ENCODE results near the gene GNG12.
A peak's percentile ranks its signal among the peaks of the same experiment; 100 is the strongest.
"Not testable (repeated sequence)": the region's sequence is repeated elsewhere in the genome, so short reads cannot be mapped to it uniquely, and the experiment has no call there.

The GNG12 gene

DNA sequence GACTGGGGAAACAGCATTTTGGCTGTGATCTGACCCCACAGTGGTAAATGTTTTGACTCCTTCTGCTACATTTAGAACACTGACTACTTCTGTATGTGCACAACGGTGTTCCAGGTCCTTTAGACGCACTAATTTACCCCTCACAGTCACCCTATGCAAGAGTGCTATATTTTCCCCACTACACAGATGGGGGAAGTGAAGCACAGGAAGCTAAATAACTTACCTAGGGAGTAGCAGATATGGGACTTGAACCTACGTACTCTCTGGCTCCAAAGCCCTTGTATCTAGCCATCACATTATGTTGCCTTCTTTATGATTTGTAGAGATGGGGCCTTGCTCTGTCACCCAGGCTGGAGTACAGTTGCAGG, 99.0 kb downstream of the GNG12 start:
- no peak overlapping the region for H3K9ac ChIP-seq (ENCODE audit: low read length)
- H3K27me3 ChIP-seq (ENCODE audit: low read length): no peaks in the 10 kb centered on the region
- H3K79me2 ChIP-seq (ENCODE audit: insufficient read depth, low read length): no peaks in the 10 kb centered on the region
- H3K27ac ChIP-seq (ENCODE audit: low read depth, low read length): no peak overlapping the region
- TF ChIP-seq, protein P1, sequence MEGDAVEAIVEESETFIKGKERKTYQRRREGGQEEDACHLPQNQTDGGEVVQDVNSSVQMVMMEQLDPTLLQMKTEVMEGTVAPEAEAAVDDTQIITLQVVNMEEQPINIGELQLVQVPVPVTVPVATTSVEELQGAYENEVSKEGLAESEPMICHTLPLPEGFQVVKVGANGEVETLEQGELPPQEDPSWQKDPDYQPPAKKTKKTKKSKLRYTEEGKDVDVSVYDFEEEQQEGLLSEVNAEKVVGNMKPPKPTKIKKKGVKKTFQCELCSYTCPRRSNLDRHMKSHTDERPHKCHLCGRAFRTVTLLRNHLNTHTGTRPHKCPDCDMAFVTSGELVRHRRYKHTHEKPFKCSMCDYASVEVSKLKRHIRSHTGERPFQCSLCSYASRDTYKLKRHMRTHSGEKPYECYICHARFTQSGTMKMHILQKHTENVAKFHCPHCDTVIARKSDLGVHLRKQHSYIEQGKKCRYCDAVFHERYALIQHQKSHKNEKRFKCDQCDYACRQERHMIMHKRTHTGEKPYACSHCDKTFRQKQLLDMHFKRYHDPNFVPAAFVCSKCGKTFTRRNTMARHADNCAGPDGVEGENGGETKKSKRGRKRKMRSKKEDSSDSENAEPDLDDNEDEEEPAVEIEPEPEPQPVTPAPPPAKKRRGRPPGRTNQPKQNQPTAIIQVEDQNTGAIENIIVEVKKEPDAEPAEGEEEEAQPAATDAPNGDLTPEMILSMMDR (IDR thresholded peaks at IDR 0.05; ENCODE audit: insufficient read depth, low read length, poor library complexity, severe bottlenecking): no peak
- TF ChIP-seq EZH2phosphoT487 (conservative IDR thresholded peaks at IDR 0.05; ENCODE audit: low read length): no peak
- peaks cover 7% of the 10 kb centered on the region for H3F3A ChIP-seq (ENCODE audit: insufficient read depth)
- H4K20me1 ChIP-seq (ENCODE audit: low read depth, low read length): no peaks in the 10 kb centered on the region
- H3K9me3 ChIP-seq (ENCODE audit: insufficient read depth, low read length): no peaks in the 10 kb centered on the region
- H3K4me2 ChIP-seq (ENCODE audit: low read depth, low read length, poor library complexity, severe bottlenecking): no peak overlapping the region
- no peaks in the 10 kb centered on the region for H3K36me3 ChIP-seq (ENCODE audit: low read length)
- H3K4me3 ChIP-seq (ENCODE audit: insufficient read depth, low read length, poor library complexity, severe bottlenecking): no peak overlapping the region
- H2AFZ ChIP-seq (ENCODE audit: low read depth, low read length, severe bottlenecking): peak overlapping the region; percentile 49
- H3K9me2 ChIP-seq (replicated peaks; ENCODE audit: insufficient read depth, low read length): no peaks in the 10 kb centered on the region

DNA sequence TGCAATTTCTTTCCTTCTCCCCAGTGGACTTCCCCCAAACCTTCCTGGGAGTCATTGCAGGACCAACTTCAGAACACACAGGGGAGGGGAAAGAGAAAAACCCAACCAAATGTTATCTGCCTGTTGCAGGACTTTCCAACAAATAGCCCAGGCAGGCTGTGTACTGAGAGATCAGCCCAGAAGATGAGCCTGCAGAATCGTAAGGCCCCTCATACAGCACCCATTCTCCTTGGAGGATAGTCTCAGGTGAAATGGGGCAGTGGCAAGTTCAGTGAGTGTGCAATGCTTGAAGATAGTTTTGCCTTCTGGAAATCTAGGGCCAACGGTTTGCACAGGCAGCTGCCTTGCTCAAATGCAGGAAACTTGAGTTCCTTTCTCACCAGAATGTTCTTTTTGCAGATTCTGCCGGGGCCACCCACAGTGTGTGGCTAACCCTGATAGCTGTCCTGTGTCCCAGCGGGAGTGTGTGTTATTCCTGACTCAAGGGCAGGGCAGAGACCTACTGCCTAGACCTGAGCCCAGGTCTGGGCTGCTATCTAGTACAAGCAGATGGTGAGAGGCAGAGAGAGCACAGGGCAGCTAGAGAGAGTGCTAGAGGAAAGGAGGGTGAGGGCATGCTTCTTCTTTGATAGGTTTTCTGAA, 99.5 kb downstream of the GNG12 start:
- Histone ChIP-seq H4K20me1 (ENCODE audit: low read depth, low read length) (no peaks in the 10 kb centered on the region), H3K9ac (ENCODE audit: low read length) (no peak overlapping the region), H3K9me2 (replicated peaks; ENCODE audit: insufficient read depth, low read length) (no peaks in the 10 kb centered on the region), H3K79me2 (ENCODE audit: insufficient read depth, low read length) (no peaks in the 10 kb centered on the region), H3K27me3 (ENCODE audit: low read length) (no peaks in the 10 kb centered on the region), H3K4me2 (ENCODE audit: low read depth, low read length, poor library complexity, severe bottlenecking) (no peak overlapping the region), H3K9me3 (ENCODE audit: insufficient read depth, low read length) (no peaks in the 10 kb centered on the region), H3K27ac (ENCODE audit: low read depth, low read length) (no peak overlapping the region), H3K36me3 (ENCODE audit: low read length) (no peaks in the 10 kb centered on the region), H2AFZ (ENCODE audit: low read depth, low read length, severe bottlenecking) (peak overlapping the region; percentile 49), H3F3A (ENCODE audit: insufficient read depth) (peaks cover 7% of the 10 kb centered on the region), H3K4me3 (ENCODE audit: insufficient read depth, low read length, poor library complexity, severe bottlenecking) (no peak overlapping the region)
- TF ChIP-seq EZH2phosphoT487 (conservative IDR thresholded peaks at IDR 0.05; ENCODE audit: low read length): no peak
- TF ChIP-seq, protein P1 (IDR thresholded peaks at IDR 0.05; ENCODE audit: insufficient read depth, low read length, poor library complexity, severe bottlenecking): no peak

DNA sequence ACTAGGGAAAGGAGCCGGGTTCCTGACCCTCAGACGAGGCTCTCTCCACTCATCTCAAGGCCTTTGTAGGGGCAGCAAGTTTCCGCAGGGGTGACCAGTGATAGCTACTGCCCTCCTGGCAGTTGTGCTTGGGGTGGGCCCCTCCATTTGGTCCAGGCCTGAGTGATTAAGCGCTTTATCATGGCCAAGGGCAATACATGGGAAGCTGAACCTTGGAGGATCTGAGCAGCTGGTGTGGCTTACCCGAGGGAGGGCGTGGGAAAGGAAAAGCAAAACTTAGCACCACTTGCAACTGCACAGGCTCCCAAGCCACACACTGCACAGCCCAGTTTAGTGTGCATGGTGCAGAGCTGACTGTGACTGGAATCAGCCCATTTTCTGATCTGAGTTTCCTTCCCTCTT, 100.5 kb downstream of the GNG12 start:
- H3K4me2 ChIP-seq (ENCODE audit: low read depth, low read length, poor library complexity, severe bottlenecking): no peak overlapping the region

DNA sequence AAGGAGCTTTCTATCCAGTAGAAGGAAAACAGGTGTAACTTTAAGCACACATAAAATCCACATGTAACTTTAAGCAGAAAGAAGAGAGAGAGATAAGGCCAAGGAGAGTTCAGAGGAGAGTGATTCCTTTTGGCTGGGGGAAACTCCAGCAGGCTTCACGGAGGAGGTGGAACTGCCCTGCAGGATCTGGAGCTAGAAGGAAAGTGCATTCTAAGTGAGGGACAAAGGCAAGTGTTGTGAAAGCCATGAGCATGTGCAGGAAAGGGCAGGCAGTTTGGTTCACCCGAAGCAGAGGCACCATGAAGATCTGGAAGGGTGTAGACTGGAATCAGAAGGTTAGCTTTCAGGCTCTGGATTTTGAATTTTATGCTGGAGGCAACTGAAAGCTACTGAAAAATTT, 101.9 kb downstream of the GNG12 start:
- H3K9me2 ChIP-seq (replicated peaks; ENCODE audit: insufficient read depth, low read length): no peaks in the 10 kb centered on the region
- H2AFZ ChIP-seq (ENCODE audit: low read depth, low read length, severe bottlenecking): no peak overlapping the region
- no peak overlapping the region for H3K4me3 ChIP-seq (ENCODE audit: insufficient read depth, low read length, poor library complexity, severe bottlenecking)
- no peaks in the 10 kb centered on the region for H3K79me2 ChIP-seq (ENCODE audit: insufficient read depth, low read length)
- H3K27ac ChIP-seq (ENCODE audit: low read depth, low read length): no peak overlapping the region
- H3K4me2 ChIP-seq (ENCODE audit: low read depth, low read length, poor library complexity, severe bottlenecking): no peak overlapping the region
- no peaks in the 10 kb centered on the region for H3K9me3 ChIP-seq (ENCODE audit: insufficient read depth, low read length)
- peaks cover 7% of the 10 kb centered on the region for H3F3A ChIP-seq (ENCODE audit: insufficient read depth)
- TF ChIP-seq, protein P1 (IDR thresholded peaks at IDR 0.05; ENCODE audit: insufficient read depth, low read length, poor library complexity, severe bottlenecking): no peak
- no peak for TF ChIP-seq EZH2phosphoT487 (conservative IDR thresholded peaks at IDR 0.05; ENCODE audit: low read length)
- no peaks in the 10 kb centered on the region for H4K20me1 ChIP-seq (ENCODE audit: low read depth, low read length)
- no peaks in the 10 kb centered on the region for H3K36me3 ChIP-seq (ENCODE audit: low read length)
- H3K9ac ChIP-seq (ENCODE audit: low read length): no peak overlapping the region
- no peaks in the 10 kb centered on the region for H3K27me3 ChIP-seq (ENCODE audit: low read length)

More for the DNA sequence above, 100.5 kb downstream of the GNG12 start:
- H3K27me3 ChIP-seq (ENCODE audit: low read length): no peaks in the 10 kb centered on the region
- H3K27ac ChIP-seq (ENCODE audit: low read depth, low read length): no peak overlapping the region
- peaks cover 7% of the 10 kb centered on the region for H3F3A ChIP-seq (ENCODE audit: insufficient read depth)
- TF ChIP-seq EZH2phosphoT487 (conservative IDR thresholded peaks at IDR 0.05; ENCODE audit: low read length): no peak
- no peaks in the 10 kb centered on the region for H4K20me1 ChIP-seq (ENCODE audit: low read depth, low read length)
- H3K79me2 ChIP-seq (ENCODE audit: insufficient read depth, low read length): no peaks in the 10 kb centered on the region
- H3K4me3 ChIP-seq (ENCODE audit: insufficient read depth, low read length, poor library complexity, severe bottlenecking): no peak overlapping the region
- H3K9ac ChIP-seq (ENCODE audit: low read length): no peak overlapping the region
- H2AFZ ChIP-seq (ENCODE audit: low read depth, low read length, severe bottlenecking): no peak overlapping the region
- H3K36me3 ChIP-seq (ENCODE audit: low read length): no peaks in the 10 kb centered on the region
- H3K9me3 ChIP-seq (ENCODE audit: insufficient read depth, low read length): no peaks in the 10 kb centered on the region
- no peaks in the 10 kb centered on the region for H3K9me2 ChIP-seq (replicated peaks; ENCODE audit: insufficient read depth, low read length)

DNA sequence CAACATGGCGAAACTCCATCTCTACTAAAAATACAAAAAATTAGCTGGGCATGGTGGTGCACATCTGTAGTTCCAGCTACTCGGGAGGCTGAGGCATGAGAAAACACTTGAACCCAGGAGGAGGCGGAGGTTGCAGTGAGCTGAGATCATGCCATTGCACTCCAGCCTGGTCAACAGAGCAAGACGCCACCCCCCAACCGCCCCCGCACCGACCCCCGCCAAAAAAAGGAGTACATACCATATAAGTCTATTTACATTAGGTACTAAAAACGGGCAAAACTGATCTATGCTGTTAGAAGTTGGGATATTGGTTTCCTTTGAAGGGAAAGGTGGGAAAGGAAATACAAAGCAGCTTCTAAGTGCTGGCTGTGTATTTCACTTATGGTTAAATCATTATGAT, 103.0 kb downstream of the GNG12 start:
- H3K4me2 ChIP-seq (ENCODE audit: low read depth, low read length, poor library complexity, severe bottlenecking); H3F3A ChIP-seq (ENCODE audit: insufficient read depth); H4K20me1 ChIP-seq (ENCODE audit: low read depth, low read length); H3K27me3 ChIP-seq (ENCODE audit: low read length); H3K4me3 ChIP-seq (ENCODE audit: insufficient read depth, low read length, poor library complexity, severe bottlenecking); H3K9ac ChIP-seq (ENCODE audit: low read length); H3K27ac ChIP-seq (ENCODE audit: low read depth, low read length); H3K36me3 ChIP-seq (ENCODE audit: low read length); H3K79me2 ChIP-seq (ENCODE audit: insufficient read depth, low read length); H3K9me2 ChIP-seq (replicated peaks; ENCODE audit: insufficient read depth, low read length); H3K9me3 ChIP-seq (ENCODE audit: insufficient read depth, low read length); H2AFZ ChIP-seq (ENCODE audit: low read depth, low read length, severe bottlenecking): not testable (repeated sequence)

Data from SU-DHL-6 (cell line).